Natural killer cell (primary cell): Measurements from ENCODE around the gene SON. TPM values are rescaled to one million over a fixed set of nuclear protein-coding genes. Genes with fewer than 3 reads are reported as not detected.

Experiments
- ATAC-seq, 3 donors: fragments of 150-1000 bp in 2 of 3; fragments of 200-7000 bp in 1 of 3; cut with Tn5 transposase; 1 replicate in 1 of 3; 2 replicates in 2 of 3; pipeline ENCODE4 v1.10.0; 2021; ENCODE audit warnings: mild to moderate bottlenecking in 2 of 3, moderate library complexity in 2 of 3
- DNase-seq, 2 donors: peaks; one replicate each; pipeline versions ENCODE4 v3.0.0 to v3.0.0-alpha.2; 2013 to 2021; ENCODE audit warnings: mixed read lengths in 1 of 2
- H3K27ac ChIP-seq: one replicate; pipeline ENCODE4 v1.5.1; 2013; ENCODE audit warnings: mild to moderate bottlenecking, low read length
- H3K27me3 ChIP-seq: one replicate; pipeline ENCODE4 v1.6.1; 2013; ENCODE audit warnings: low read length; ENCODE audit not compliant: control insufficient read depth, insufficient read depth
- H3K36me3 ChIP-seq: one replicate; pipeline ENCODE4 v1.6.1; 2013; ENCODE audit warnings: low read length; ENCODE audit not compliant: control insufficient read depth, insufficient read depth
- H3K4me1 ChIP-seq: one replicate; pipeline ENCODE4 v1.6.1; 2013; ENCODE audit warnings: low read length; ENCODE audit not compliant: control insufficient read depth, insufficient read depth
- H3K4me3 ChIP-seq: one replicate; pipeline ENCODE4 v1.5.1; 2013; ENCODE audit warnings: low read length
- H3K9me3 ChIP-seq: one replicate; pipeline ENCODE4 v1.6.1; 2013; ENCODE audit warnings: low read length; ENCODE audit not compliant: control insufficient read depth, insufficient read depth
- H3K27ac Mint-ChIP-seq, 2 donors: one replicate each; pipeline ENCODE4 v1.8.0; 2022; ENCODE audit warnings: mild to moderate bottlenecking in 2 of 2, mixed read lengths in 2 of 2, moderate library complexity in 1 of 2
- H3K27me3 Mint-ChIP-seq, 2 donors: one replicate each; pipeline ENCODE4 v1.8.0; 2022; ENCODE audit warnings: low read depth in 2 of 2, mixed read lengths in 2 of 2
- H3K36me3 Mint-ChIP-seq: one replicate; pipeline ENCODE4 v1.8.0; 2022; ENCODE audit warnings: mixed read lengths
- H3K4me1 Mint-ChIP-seq, 2 donors: one replicate each; pipeline ENCODE4 v1.8.0; 2022; ENCODE audit warnings: mixed read lengths in 2 of 2
- H3K4me3 Mint-ChIP-seq: one replicate; pipeline ENCODE4 v1.8.0; 2022; ENCODE audit warnings: mild to moderate bottlenecking, moderate library complexity, mixed read lengths
- H3K9me3 Mint-ChIP-seq, 2 donors: one replicate each; pipeline ENCODE4 v1.8.0; 2022; ENCODE audit warnings: mixed read lengths in 2 of 2
- WGBS: methylation state at CpG from one replicate; pipeline ENCODE4 v1.1.7; 2013; ENCODE audit warnings: missing lambda C conversion rate; ENCODE audit not compliant: insufficient coverage; 5-methylcytosine and 5-hydroxymethylcytosine counted together
- intact Hi-C: fragments of 100-400 bp; cut with micrococcal nuclease; formaldehyde crosslinking; loops from one replicate; pipeline ENCODE4 v1.14.2; 2022
- total RNA-seq, 4 donors: library from RNA; stranded (reverse); fragments of 120-200 nt in 1 of 4; gene quantifications; one replicate each; pipeline versions ENCODE4 v1.2.3 to v1.2.4, GENCODE V29; 2013 to 2022
- TF ChIP-seq, protein P1 (sequence below): fragments of 200-600 bp; IDR thresholded peaks from one replicate; pipeline ENCODE4 v1.8.0; 2022; ENCODE audit warnings: antibody characterized with exemption

SON gene
- total RNA-seq, 3 donors from 2014 or later (not counting 1 experiment from before 2014, with no cell fraction given), result 348 to 442 (median 416) TPM

DNA sequence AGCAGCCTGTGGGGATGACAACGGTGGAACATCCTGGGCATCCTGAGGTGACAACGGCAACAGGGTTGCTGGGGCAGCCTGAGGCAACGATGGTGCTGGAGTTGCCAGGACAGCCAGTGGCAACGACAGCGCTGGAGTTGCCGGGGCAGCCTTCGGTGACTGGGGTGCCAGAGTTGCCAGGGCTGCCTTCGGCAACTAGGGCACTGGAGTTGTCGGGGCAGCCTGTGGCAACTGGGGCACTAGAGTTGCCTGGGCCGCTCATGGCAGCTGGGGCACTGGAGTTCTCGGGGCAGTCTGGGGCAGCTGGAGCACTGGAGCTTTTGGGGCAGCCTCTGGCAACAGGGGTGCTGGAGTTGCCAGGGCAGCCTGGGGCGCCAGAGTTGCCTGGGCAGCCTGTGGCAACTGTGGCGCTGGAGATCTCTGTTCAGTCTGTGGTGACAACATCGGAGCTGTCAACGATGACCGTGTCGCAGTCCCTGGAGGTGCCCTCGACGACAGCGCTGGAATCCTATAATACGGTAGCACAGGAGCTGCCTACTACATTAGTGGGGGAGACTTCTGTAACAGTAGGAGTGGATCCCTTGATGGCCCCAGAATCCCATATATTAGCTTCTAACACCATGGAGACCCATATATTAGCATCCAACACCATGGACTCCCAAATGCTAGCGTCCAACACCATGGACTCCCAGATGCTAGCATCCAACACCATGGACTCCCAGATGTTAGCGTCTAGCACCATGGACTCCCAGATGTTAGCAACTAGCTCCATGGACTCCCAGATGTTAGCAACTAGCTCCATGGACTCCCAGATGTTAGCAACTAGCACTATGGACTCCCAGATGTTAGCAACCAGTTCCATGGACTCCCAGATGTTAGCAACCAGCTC, 8.2 kb downstream of the SON start:
- intact Hi-C loops, result no loop called here
- TF ChIP-seq, protein P1, sequence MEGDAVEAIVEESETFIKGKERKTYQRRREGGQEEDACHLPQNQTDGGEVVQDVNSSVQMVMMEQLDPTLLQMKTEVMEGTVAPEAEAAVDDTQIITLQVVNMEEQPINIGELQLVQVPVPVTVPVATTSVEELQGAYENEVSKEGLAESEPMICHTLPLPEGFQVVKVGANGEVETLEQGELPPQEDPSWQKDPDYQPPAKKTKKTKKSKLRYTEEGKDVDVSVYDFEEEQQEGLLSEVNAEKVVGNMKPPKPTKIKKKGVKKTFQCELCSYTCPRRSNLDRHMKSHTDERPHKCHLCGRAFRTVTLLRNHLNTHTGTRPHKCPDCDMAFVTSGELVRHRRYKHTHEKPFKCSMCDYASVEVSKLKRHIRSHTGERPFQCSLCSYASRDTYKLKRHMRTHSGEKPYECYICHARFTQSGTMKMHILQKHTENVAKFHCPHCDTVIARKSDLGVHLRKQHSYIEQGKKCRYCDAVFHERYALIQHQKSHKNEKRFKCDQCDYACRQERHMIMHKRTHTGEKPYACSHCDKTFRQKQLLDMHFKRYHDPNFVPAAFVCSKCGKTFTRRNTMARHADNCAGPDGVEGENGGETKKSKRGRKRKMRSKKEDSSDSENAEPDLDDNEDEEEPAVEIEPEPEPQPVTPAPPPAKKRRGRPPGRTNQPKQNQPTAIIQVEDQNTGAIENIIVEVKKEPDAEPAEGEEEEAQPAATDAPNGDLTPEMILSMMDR, result no peak
- no peaks in the 10 kb centered on the region for H3K27me3 ChIP-seq
- H3K9me3 ChIP-seq, result no peaks in the 10 kb centered on the region
- H3K4me3 ChIP-seq, result no peak overlapping the region
- 97% methylated on average over 20 of the region's 23 CpGs for WGBS
- Mint-ChIP-seq H3K9me3 (no peaks in the 10 kb centered on the region), H3K27ac (no peak overlapping the region), H3K4me3 (no peak overlapping the region), H3K27me3 (no peaks in the 10 kb centered on the region), H3K4me1 (peaks cover 31 to 43% of the 10 kb centered on the region in 2 donors), H3K36me3 (peaks cover 23% of the 10 kb centered on the region)
- ATAC-seq (peak; percentile 10 to 14 (median 10)), DNase-seq (no peak)
- no peak overlapping the region for H3K27ac ChIP-seq
- no peaks in the 10 kb centered on the region for H3K4me1 ChIP-seq
- peaks cover 90% of the 10 kb centered on the region for H3K36me3 ChIP-seq

DNA sequence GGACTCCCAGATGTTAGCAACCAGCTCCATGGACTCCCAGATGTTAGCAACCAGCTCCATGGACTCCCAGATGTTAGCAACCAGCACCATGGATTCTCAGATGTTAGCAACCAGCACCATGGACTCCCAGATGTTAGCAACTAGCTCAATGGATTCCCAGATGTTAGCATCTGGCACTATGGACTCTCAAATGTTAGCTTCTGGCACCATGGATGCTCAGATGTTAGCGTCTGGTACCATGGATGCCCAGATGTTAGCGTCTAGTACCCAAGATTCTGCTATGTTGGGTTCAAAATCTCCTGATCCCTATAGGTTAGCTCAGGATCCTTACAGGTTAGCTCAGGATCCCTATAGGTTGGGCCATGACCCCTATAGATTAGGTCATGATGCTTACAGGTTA, 8.8 kb downstream of the SON start:
- Histone ChIP-seq H3K9me3 (no peaks in the 10 kb centered on the region), H3K4me1 (no peaks in the 10 kb centered on the region), H3K27me3 (no peaks in the 10 kb centered on the region), H3K27ac (no peak overlapping the region), H3K4me3 (no peak overlapping the region), H3K36me3 (peaks cover 91% of the 10 kb centered on the region)
- H3K4me3 Mint-ChIP-seq, result no peak overlapping the region
- 99% methylated on average over 2 of the region's 2 CpGs for WGBS
- DNase-seq (no peak), ATAC-seq (no peak)
- intact Hi-C loops, result no loop called here
- H3K4me1 Mint-ChIP-seq, result peaks cover 34 to 47% of the 10 kb centered on the region in 2 donors
- TF ChIP-seq, protein P1, result no peak
- peak overlapping the region in 1 of 2 donors; percentile 69 for H3K27ac Mint-ChIP-seq
- peaks cover 24% of the 10 kb centered on the region for H3K36me3 Mint-ChIP-seq
- H3K9me3 Mint-ChIP-seq, result no peaks in the 10 kb centered on the region
- no peaks in the 10 kb centered on the region for H3K27me3 Mint-ChIP-seq

DNA sequence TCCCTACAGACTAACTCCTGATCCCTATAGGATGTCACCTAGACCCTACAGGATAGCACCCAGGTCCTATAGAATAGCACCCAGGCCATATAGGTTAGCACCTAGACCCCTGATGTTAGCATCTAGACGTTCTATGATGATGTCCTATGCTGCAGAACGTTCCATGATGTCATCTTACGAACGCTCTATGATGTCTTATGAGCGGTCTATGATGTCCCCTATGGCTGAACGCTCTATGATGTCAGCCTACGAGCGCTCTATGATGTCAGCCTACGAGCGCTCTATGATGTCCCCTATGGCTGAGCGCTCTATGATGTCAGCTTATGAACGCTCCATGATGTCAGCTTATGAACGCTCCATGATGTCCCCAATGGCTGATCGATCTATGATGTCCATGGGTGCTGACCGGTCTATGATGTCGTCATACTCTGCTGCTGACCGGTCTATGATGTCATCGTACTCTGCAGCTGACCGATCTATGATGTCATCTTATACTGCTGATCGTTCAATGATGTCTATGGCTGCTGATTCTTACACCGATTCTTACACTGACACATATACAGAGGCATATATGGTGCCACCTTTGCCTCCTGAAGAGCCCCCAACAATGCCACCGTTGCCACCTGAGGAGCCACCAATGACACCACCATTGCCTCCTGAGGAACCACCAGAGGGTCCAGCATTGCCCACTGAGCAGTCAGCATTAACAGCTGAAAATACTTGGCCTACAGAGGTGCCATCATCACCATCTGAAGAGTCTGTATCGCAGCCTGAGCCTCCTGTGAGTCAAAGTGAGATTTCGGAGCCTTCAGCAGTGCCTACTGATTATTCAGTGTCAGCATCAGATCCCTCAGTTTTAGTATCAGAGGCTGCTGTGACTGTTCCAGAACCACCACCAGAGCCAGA, 9.5 kb downstream of the SON start:
- intact Hi-C loops, result no loop called here
- Histone ChIP-seq H3K4me3 (no peak overlapping the region), H3K9me3 (no peaks in the 10 kb centered on the region), H3K36me3 (peaks cover 89% of the 10 kb centered on the region), H3K4me1 (peaks cover 2% of the 10 kb centered on the region), H3K27me3 (no peaks in the 10 kb centered on the region), H3K27ac (no peak overlapping the region)
- TF ChIP-seq, protein P1, result no peak
- H3K9me3 Mint-ChIP-seq, result no peaks in the 10 kb centered on the region
- ATAC-seq, result peak; percentile 12 to 40 (median 24)
- H3K27ac Mint-ChIP-seq, result peak overlapping the region; percentile 69 to 75
- peaks cover 41 to 53% of the 10 kb centered on the region in 2 donors for H3K4me1 Mint-ChIP-seq
- peak overlapping the region; percentile 31 for H3K4me3 Mint-ChIP-seq
- DNase-seq, result no peak
- H3K27me3 Mint-ChIP-seq, result no peaks in the 10 kb centered on the region
- WGBS, result 97% methylated on average over 24 of the region's 24 CpGs
- H3K36me3 Mint-ChIP-seq, result peaks cover 31% of the 10 kb centered on the region
